ENCODE results near the gene CEMIP2.

The CEMIP2 gene

DNA sequence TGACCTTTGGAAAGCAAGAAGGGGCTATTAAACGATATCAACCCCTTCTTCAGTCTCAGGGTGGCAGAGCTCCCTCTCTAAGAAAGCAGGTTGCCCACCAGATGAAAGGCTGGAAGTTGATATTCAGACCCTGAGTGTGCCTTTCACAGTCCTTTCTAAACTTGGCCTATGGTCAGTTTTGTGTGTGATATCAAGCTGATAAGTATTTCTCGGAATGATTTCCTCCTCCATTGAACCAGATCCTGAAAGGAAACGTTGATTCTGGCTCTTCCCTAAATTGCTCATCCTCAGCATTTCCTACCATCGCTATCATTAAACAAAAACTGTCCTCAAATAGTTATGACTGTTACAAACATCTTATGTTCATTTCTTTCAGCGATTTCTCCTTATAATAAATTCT is 130.4 kb downstream of the CEMIP2 start:
- no peak for DNase-seq

DNA sequence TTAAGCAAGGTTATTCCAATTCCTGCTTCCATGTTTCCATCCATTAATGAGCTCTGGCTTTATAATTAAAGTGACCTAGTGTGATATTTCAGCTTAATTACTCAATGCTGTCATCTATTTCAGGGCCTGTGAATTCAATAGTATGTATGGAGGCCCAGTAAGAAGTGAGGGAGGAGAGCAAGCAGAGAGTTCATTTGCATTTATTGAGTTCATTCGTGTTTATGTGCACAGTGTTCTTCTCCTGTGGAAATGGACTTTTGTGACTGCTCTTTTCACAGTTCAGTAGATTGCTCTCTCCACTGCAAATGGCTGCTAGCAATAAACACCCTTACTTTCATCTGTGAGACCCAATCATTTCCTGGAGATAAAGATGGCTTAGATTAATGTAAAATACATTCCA is 130.9 kb downstream of the CEMIP2 start:
- DNase-seq, result no peak

- no peak for DNase-seq
Measured at GRCh38 chr9:71636143-71636839, 132.0 kb downstream of the CEMIP2 start.

DNA sequence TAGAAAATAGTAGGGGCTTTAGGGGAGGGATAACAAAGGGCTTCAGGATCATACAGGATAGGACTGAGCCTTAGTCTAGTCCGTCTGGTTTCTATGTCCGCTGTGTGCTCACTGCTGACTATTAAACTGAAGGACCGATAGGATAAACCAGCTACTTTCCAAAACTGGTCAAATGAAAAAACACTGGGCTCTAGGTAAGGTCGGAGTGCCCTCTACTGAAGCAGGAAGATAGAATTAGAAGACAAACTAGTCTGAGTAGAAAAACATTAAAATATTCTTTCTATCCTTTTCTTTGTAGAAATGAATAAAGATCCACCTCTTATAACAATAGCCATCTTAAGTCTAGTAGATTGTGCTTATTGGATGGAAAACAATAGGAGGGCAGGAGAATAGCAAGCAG is 133.6 kb downstream of the CEMIP2 start:
- no peak for DNase-seq
